Measurements from ENCODE around the gene HELZ.
A peak's percentile ranks its signal among the peaks of the same experiment; 100 is the strongest.
"Not testable (repeated sequence)": the region's sequence is repeated elsewhere in the genome, so short reads cannot be mapped to it uniquely, and the experiment has no call there.

The HELZ gene

DNA sequence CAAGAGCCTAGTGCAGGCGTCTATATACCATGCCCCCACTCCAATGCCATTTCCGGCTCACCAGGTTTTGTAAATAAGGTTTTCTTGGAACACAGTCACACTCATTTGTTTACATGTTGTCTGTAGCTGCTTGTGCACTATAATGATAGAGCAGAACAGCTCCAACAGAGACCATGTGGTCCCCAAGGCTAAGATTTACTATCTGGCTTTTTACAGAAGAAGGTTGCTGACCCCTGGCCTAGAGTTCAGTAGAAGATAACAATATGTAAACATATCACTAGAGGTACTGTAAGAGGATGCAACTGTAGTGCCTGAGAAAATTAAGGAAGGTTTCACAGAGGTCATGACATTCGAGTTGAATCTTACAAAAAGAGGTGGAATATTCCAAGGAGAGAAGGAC lies 134.4 kb downstream of the HELZ start:
- DNase-seq: no peak

DNA sequence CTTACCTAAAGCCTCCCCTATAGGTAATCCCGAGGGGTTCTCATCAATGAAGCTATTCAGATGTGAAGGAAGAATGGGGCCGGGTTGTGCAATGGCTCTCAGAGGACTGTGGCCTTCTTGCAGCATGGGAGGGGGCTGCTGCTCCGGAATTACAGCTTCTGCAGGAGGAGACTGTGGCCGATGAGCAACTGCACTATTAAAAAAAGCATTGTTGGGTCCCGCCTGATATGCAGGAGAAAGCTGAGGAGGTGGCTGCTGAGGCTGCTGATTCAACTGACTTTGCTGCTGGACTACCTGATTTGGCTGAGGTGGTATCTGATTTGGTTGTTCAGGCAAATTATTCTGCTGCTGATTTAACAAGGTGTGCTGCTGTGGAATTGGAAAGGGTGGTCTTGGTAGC lies 135.9 kb downstream of the HELZ start:
- no peak for DNase-seq

DNA sequence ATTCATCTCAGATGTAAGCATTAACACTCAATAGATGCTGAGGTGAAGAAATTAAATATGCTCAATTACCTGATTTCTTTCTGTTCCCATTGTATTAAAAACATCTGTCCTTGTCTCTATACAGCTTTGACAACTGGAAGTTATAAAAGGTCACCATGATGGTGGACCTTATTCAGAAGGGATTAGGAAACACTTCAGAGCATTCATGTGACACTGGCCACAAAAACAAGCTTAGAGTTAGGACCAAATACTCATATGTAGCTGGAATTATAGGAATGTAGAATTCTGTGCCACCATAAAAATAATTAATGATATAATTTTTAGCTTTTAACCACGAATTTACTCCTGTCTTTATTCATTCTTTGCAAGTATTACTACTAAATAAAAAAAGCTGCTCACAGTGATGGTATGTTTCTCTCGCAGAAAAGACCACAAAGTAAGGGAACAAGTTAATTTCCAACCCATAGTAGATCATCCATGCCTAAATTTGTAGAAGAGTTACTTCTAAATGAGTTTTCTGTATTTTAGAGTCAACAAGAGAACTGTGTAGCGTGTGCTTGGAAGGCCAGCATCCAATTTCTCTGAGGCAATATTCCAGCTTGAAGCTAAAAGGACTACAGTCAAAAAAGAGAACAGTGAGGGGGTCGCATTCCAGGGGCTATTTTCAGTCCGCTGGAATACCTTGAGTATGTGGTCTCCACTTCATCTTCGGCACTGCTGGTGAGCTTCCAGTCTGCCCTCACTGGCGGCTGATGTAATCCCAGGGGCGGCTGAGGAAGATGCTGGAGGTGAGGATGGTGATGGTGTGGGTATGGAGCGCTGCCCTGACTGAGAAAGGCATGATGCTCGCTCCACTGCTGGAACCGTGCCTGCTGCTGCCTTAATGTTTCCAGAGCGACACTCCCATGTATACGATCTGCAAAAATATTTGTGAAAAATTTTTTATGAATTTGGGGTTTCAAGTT lies 136.9 kb downstream of the HELZ start:
- DNase-seq: peak; percentile 9

DNA sequence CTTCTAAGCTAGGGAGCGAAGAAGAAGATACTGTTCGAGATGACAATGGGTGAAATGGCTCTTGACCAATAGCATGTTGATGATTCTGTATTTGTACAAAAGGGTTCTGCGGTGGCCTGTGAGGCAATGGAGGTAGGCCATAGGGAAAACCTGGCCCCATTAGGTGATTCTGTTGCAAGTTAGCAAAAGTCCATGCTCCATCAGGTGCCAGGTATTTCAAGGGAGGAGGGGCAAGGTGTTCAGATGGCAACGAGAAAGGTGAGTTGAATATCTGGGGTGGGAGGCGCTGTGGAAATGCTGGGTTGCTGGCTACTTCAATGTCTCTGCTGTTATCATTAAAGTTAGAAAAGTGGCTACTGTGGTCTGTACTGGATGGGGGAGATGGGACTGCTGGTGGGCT lies 137.8 kb downstream of the HELZ start:
- no peak for DNase-seq

DNA sequence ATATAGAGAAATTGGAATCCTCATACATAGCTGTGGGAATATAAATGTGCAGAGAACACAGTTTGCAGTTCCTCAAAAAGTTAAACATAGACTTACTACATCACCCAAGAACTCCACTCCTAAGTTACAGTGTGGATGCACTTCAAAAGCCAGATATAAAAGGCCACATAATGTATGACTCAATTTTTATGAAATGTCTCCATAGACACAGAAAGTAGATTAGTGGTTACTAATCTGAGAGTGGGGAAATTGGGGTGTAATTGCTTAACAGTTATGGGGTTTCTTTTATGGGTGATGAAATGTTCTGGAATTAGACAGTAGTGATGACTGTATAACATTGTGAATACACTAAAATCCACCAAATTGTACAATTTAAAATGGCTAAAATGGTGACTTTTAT lies 139.8 kb downstream of the HELZ start:
- DNase-seq: peak; percentile 92

DNA sequence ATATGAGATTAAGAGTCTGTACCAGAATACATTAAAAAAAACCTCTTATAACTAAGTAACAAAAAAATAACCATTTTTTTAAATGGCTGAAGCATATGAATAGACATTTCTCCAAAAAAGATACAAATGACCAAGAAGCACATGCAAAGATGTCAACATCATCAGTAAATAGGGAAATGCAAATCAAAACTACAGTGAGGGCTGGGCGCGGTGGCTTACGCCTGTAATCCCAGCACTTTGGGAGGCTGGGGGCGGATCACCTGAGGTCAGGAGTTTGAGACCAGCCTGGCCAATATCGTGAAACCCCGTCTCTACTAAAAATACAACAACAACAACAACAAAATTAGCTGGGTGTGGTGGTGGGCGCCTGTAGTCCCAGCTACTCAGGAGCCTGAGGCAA lies 140.4 kb downstream of the HELZ start:
- DNase-seq: peak; percentile 68

DNA sequence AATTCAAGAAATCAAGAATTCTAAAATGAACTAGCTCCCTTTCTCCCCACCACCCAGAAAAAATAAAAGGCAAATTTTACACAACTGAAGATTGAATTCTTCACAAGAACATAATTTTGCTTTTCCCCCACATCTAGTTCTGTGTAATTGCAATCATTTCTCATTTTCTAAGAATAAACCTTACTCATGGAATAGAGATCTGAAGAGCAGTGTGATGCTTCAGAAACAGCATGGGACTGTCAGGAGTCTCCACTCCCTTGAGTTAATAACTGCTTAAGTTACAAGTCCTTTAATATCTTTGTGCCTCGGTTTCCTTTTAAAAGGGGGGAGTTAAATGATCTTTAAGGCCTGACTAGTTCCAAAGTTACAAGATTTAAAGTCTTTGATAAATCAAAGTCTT lies 147.0 kb downstream of the HELZ start:
- DNase-seq: no peak

DNA sequence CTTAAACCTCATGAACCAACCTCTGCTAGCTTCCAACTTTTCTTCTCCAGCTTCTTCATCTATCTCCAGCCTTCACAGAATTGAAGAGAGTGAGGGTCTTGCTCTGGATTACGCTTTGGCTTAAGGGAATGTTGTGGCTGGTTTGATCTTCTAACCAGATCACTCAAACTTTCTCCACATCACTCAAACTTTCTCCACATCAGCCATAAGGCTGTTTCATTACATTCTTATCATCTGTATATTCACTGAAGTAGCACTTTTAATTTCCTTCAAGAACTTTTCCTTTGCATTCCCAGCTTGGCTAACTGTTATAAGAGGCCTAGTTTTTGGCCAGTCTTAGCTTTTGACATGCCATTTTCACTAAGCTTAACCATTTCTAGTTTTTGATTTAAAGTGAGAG lies 148.4 kb downstream of the HELZ start:
- DNase-seq: no peak

DNA sequence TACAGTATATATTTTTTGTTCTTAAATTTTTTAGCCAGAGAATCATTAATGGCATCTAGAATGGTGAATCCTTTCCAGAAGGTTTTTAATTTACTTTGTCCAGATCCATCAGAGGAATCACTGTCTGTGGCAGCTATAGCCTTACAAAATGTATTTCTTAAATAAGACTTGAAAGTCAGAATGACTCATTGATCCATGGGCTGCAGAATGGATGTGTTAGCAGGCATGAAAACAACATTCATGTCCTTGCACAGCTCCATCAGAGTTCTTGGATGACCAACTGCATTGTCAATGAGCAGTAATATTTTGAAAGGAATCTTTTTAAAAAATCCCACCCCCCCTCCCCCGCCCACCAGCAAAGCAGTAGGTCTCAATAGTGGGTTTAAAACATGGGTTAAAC lies 149.2 kb downstream of the HELZ start:
- peak; percentile 18 for DNase-seq

DNA sequence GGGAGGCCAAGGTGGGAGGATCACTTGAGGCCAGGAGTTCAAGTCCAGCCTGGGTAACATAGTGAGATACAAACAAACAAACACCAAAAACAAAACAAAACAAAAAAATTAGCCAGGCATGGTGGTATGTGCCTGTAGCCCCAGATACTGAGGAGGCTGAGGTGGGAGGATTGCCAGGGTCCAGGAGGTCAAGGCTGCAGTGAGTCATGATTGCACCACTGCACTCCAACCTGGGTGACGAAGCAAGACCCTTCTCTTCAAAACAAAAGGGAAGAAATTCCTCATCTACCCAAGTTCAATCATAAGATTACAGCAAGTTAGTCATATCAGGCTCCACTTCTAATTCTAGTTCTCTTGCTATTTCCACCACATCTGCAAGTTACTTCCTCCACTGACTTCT lies 149.7 kb downstream of the HELZ start:
- peak; percentile 36 for DNase-seq

DNA sequence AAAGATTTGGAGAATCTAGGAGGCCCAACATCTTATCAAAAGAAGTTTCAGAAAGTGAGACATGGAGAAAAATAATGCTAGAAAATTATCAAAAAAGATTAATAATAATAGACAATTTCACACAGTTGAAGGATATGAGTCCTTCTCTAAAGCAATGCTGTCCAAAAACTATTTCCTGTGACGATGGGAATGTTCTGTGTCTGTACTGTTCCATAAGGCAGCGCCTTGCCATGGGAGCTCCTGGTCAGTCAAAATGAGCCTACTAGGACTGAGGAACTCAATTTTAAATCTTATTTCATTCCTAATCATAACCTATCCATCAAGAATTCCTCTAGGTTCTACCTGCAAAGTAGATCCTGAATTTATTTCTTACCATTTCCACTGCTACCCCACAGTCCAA lies 151.6 kb downstream of the HELZ start:
- DNase-seq: no peak

DNA sequence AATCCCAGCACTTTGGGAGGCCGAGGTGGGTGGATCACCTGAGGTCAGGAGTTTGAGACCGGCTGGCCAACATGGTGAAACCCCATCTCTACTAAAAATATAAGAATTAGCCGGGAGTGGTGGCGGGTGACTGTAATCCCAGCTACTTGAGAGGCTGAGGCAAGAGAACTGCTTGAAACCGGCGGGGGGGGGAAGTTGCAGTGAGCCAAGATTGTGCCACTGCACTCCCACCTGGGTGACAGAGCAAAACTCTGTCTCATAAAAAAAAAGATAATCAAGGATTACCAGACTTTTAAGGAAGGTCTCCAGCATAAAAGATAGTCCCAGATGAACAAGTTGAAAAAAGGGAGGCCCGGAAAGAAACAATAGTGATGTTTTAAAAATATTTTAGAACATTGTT lies 152.3 kb downstream of the HELZ start:
- not testable (repeated sequence) for DNase-seq

DNA sequence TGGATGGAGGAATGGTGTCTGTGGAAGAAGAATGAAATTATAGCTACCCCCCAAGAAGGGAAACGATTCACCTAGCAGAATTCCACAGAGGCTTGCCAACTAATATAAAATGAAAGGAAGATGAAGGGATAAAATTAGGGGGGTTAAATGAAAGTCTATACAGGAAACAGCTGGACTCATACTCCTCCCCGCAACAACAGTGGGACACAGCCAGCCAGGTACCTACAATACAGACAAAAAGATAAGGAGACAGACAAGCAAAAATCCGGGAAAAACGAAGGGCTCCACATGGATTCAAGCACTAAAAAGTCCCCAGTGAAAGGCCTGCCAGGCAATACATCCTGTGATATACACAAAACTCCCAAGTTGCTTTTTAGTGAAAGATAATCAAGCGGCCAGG lies 152.7 kb downstream of the HELZ start:
- no peak for DNase-seq

DNA sequence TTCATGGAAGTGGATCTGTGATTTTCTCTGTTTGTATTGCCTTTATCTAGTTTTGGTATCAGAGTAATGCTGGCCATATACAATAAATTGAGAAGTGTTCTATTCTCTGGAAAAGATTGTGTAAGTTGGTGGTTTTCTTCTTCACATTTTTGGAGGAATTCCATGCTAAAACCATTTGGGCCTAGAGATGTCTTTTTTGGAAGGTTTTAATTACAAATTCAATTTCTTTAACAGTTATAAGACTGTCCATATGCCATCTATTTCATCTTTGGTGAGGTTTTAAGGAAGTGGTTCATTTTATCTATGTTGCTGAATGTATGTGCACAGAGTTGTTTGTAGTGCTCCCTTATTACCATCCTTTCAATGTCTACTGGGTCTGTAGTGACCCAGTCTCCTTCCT lies 154.7 kb downstream of the HELZ start:
- DNase-seq: no peak

DNA sequence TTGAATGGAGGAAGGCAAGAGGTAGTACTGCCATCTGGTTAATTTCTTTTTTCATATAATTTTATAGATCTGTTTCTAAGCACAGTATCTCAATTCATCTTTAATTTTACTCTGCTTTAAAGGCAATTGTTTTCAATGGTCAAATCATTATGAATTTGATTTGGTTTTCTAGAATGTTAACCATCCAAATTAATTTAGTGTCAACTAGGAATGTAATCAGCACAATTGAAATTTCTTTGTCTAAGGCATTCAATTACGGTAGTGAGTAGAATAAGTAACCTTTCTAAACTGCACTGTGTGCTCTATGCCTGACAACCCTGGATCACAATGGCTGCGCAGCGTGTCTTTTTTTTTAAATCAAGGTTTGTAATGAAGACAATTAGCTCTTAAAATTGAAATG lies 156.4 kb downstream of the HELZ start:
- DNase-seq: no peak

DNA sequence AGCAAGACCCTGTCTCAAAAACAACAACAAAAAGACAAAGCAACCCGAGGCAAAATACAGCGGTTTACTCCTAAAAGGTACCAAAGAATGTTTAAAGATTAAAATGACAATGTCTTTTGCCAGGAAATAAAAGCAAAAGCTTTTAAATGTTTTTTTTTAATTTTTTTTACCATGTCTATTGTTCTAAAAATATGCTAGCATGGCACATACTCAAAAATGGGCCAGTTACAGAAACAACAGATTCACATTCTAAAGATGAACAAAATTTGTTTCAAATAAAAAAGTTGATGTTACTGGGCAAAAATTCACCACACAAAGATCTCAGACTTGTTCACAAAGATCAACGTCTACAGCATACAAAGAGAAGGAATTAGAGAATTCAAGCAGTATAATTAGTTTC lies 159.6 kb downstream of the HELZ start:
- no peak for DNase-seq

DNA sequence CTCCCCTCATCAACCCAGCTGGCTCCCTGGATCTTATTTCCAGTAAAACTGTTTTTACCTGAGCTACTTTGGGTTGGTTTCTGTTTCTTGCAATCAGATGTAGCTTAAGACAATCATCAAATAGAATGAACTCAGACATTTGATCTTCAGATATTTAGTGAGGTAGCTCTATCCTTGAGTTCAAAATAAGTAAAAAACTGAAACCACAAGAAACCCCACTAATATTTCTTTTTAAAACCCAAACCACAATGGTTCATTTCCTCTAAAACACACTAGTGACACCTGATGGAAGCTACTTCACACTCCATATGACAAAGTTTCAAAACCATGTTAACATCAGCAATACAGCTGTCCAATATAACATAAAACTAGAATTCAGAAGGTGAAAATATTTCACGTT lies 162.9 kb downstream of the HELZ start:
- DNase-seq: no peak

DNA sequence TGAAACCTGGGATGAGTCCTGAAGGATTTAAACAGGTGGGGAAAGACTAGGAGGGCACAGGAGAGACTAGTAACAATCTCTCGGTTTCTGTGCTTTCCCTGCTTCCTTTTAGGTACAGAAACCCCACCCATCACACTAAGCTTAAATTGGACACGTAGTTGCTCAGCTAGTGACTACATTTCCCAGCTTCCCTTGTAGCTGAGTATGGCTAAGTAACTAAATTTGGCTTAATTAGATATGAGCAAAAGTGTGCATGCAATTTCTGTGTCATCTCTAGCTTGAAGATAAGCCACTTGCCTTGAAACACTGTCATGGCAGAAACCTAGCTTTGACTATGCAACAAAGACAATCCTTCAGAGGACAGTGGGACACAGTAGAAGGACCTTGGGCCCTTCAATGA lies 164.2 kb downstream of the HELZ start:
- no peak for DNase-seq

DNA sequence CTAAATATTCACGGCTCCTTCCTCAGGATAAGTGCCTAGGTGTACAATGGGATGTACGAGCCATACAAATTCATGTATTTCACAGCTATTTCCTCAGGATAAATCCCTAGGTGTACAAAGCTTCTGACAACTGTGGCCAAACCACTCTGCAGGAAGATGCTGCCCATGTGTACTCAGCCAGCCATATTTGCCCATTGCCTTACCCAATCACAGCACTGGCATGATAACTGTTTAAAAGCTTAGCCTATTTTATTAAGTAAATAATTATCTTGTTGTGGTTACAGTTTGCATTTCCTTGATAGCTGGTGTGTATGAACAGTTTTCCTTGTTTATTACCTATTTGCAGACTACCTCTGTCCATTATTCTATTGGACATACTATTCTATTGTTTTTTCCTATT lies 165.5 kb downstream of the HELZ start:
- DNase-seq: no peak

DNA sequence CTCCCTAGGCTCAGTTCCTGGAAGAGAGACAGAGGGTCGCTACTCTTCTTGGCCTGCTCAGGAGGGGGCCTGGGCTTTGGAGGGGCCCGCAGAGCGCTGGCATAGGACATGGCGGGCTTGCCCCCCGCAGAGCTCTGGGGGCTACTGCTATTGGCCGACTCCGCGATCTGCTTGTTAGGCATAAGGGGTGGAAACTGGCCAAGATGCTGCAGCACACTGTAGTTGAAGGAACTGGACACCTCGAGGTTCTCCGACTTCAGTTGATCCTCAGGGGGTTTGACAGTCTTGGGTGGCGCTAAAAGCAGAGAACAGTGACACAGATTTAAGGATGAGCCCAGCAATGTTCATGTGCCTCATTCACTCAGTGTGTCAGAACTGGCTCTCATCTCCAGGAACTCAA lies 166.7 kb downstream of the HELZ start:
- DNase-seq: no peak

DNA sequence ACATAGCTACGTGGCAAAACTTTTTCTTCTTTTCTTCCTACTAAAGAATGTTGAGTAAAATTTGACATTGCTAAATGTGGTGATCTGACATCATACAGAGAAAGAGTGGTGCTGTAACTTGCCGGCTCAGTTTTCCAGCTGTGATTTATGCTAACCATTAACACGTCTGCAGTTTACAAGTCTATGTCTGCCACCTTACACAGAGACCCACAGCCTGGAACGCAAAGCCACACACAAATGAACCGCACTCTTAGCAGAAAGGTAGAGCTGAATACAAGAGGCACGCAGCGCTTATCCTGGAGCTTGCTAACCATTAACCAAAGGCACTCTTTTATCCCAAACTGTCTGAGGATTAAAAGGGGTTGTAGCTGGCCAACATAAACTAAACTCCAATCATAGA lies 168.7 kb downstream of the HELZ start:
- no peak for DNase-seq

DNA sequence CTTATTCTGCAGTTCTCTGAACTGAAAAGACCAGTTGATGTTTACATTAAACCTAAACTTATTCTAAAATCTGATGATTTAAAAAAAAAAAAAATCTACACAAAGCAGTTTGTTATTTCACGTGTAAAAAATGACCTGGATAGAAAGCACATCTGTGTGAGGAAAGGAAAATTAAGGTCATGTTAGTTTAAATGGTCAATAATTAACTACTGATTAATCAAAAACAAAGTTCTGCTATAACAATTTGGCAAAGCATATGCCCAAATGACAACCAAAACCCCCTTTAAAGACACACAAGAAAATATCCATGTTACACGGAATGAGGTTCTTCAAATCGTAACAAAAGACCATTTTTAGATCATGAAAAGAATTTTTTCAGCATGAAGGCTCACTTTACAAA lies 170.2 kb downstream of the HELZ start:
- DNase-seq: no peak

DNA sequence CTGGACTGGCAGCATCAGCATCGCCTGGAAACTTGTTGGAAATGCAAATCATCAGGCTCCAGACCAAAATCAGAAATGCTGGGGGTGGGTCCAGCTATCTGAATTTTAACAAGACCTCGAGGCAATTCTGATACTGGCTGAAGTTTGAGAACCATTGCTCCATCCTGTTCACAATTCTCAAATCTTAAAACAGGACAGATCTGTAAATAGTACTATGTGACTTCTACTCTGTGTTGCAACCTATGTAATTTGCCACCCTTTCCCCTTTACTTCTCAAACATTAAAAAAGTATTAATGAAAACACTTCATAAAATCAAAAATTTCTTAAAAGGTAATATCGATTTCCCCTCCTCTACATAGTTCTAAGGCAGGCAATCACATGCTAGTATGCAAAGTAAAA lies 172.1 kb downstream of the HELZ start:
- no peak for DNase-seq

DNA sequence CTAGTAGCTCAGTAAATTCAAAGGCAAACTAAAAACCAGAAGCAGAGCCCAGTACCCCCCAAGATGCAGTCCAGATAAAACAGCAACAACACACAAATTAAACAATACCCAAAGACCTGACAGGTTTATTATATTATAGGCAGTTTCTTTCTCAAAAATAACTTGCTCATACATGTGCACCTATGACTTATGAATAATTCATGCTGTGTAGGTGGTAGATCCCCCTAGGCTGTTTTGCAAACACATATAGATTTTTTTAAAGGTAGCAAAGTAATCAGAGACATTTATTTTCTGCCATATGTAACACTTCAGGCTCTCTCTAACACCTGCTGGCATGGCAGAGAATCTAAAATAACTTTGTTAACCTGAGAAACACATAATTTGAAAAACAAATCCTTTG lies 173.4 kb downstream of the HELZ start:
- no peak for DNase-seq

DNA sequence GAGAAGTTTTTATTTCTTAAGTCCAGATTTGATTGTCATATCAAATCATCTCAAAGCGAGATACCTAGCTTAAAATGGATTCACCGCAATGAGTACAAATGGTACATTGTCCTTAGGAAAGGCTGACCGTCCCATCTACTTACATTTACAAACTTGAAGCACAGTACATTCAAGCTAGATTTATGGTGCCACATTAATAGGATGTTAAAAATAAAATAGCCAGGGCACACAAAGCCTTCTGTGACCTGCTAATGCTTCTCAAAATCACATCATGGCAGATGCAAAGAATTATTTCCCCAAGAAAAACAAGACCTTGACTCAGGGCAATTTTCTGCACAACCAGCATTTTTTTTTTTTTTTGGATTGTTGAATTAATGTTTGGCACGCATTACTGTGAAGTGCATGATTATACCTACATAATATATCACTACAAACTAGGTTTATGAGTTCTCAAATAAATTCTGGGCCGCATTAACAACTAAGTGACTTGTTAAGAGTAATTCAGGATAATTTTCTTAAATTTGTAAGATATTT lies 175.3 kb downstream of the HELZ start:
- DNase-seq: no peak

Data from suppressor macrophage treated with lipopolysaccharide for 4 hours (primary cell).